Thyroid gland (tissue), 4 donors: ENCODE data around the gene CAMTA2. TPM values are rescaled to one million over a fixed set of nuclear protein-coding genes. Genes with fewer than 3 reads are reported as not detected.

ENCODE experiments used
- DNase-seq, 2 donors: peaks; one replicate each; pipeline ENCODE4 v3.0.0-alpha.2; 2019
- H3K27ac ChIP-seq, 3 donors: fragments of 200-600 bp; sonication (generic); 1 replicate in 2 of 3; 2 replicates in 1 of 3; pipeline ENCODE4 v1.5.1; 2016 to 2019; ENCODE audit warnings: mild to moderate bottlenecking in 1 of 3, moderate library complexity in 1 of 3
- H3K27me3 ChIP-seq: fragments of 200-600 bp; sonication (generic); one replicate; pipeline ENCODE4 v1.5.1; 2019
- H3K36me3 ChIP-seq, 2 donors: fragments of 200-600 bp; sonication (generic); one replicate each; pipeline ENCODE4 v1.5.1; 2016 to 2019
- H3K4me1 ChIP-seq, 2 donors: fragments of 200-600 bp; sonication (generic); one replicate each; pipeline ENCODE4 v1.5.1; 2017 to 2019
- H3K4me3 ChIP-seq, 3 donors: fragments of 200-600 bp; sonication (generic); replicated peaks in 1 of 3; 1 replicate in 2 of 3; 2 replicates in 1 of 3; pipeline ENCODE4 v1.5.1; 2016; ENCODE audit warnings: mild to moderate bottlenecking in 1 of 3
- H3K9me3 ChIP-seq: fragments of 200-600 bp; sonication (generic); one replicate; pipeline ENCODE4 v1.5.1; 2017
- POLR2A ChIP-seq, 2 donors: fragments of 450-650 bp; IDR thresholded peaks; one replicate each; pipeline ENCODE4 v1.6.1; 2017; ENCODE audit warnings: antibody characterized with exemption in 2 of 2, mild to moderate bottlenecking in 2 of 2, moderate library complexity in 1 of 2
- WGBS, 2 donors: methylation state at CpG; one replicate each; pipeline ENCODE4 v1.1.5; 2017; 5-methylcytosine and 5-hydroxymethylcytosine counted together
- intact Hi-C: fragments of 100-400 bp; cut with DNase I; formaldehyde crosslinking; loops from one replicate; pipeline ENCODE4 v1.15.1; 2023
- total RNA-seq, 4 donors: library from RNA; depleted of rRNA; stranded (reverse); fragments of >200 nt; gene quantifications; one replicate each; pipeline ENCODE4 v1.2.3, GENCODE V29; 2016
- TF ChIP-seq, protein P1 (sequence below), 6 experiments: fragments of 200-600 bp in 3 of 6; fragments of 450-650 bp in 3 of 6; sonication (generic) in 3 of 6; IDR thresholded peaks; one replicate each; pipeline ENCODE4 v1.5.1; 2016 to 2019; ENCODE audit warnings: antibody characterized with exemption in 6 of 6, mild to moderate bottlenecking in 2 of 6, inconsistent platforms in 1 of 6, moderate library complexity in 1 of 6

CAMTA2 gene
- total RNA-seq, 4 donors from 2014 or later = 17.1 to 29.0 (median 20.4) TPM

GRCh38 chr17:4937553-4937952 lies 49.9 kb downstream of the CAMTA2 start:
- TF ChIP-seq POLR2A (IDR thresholded peaks at IDR 0.05) = no peak
- TF ChIP-seq, protein P1, sequence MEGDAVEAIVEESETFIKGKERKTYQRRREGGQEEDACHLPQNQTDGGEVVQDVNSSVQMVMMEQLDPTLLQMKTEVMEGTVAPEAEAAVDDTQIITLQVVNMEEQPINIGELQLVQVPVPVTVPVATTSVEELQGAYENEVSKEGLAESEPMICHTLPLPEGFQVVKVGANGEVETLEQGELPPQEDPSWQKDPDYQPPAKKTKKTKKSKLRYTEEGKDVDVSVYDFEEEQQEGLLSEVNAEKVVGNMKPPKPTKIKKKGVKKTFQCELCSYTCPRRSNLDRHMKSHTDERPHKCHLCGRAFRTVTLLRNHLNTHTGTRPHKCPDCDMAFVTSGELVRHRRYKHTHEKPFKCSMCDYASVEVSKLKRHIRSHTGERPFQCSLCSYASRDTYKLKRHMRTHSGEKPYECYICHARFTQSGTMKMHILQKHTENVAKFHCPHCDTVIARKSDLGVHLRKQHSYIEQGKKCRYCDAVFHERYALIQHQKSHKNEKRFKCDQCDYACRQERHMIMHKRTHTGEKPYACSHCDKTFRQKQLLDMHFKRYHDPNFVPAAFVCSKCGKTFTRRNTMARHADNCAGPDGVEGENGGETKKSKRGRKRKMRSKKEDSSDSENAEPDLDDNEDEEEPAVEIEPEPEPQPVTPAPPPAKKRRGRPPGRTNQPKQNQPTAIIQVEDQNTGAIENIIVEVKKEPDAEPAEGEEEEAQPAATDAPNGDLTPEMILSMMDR (IDR thresholded peaks at IDR 0.05) = no peak
- peaks cover 9 to 15% of the 10 kb centered on the region in 2 donors for H3K36me3 ChIP-seq
- no peak overlapping the region for H3K4me3 ChIP-seq
- intact Hi-C loops = loop anchor here (5.0 kb wide), 1 partner anchor 45 kb away; no protein-coding TSS in a partner anchor
- 93 to 97% methylated on average over 16 of the region's 16 CpGs for WGBS, 2 donors
- no peaks in the 10 kb centered on the region for H3K27me3 ChIP-seq
- no peak overlapping the region for H3K27ac ChIP-seq
- no peaks in the 10 kb centered on the region for H3K9me3 ChIP-seq
- peaks cover 17 to 29% of the 10 kb centered on the region in 2 donors for H3K4me1 ChIP-seq
- DNase-seq = no peak

DNA sequence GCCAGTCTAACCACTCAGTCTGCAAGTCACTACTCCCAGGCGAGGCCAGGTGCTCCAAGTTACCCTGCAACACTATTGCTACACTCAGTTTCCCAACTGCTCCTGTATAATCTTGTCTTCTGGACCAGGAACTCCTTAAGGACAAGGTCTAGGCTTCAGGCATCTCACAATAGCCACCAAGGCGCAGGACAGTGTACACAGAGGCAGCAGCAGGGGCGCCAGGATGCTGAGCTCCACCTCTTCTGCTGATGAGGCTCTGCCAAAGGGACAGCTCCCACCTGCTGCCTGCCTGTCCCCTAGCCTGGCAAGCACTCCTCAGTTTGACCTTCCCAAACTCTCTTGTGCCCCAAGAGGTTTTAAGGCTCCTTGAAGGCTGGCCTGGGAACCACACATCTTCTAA lies 51.0 kb downstream of the CAMTA2 start:
- intact Hi-C loops = loop anchor here (5.0 kb wide), 1 partner anchor 46 kb away; no protein-coding TSS in a partner anchor
- Histone ChIP-seq H3K27me3 (no peaks in the 10 kb centered on the region), H3K4me1 (peaks cover 17 to 28% of the 10 kb centered on the region in 2 donors), H3K36me3 (peaks cover 9 to 15% of the 10 kb centered on the region in 2 donors), H3K27ac (no peak overlapping the region), H3K4me3 (no peak overlapping the region), H3K9me3 (no peaks in the 10 kb centered on the region)
- TF ChIP-seq, protein P1 (IDR thresholded peaks at IDR 0.05) = no peak
- WGBS, 2 donors = 92 to 93% methylated on average over 1 to 3 of the region's 3 CpGs
- DNase-seq = no peak

- peaks cover 9 to 15% of the 10 kb centered on the region in 2 donors for H3K36me3 ChIP-seq
- H3K27me3 ChIP-seq = no peaks in the 10 kb centered on the region
- H3K27ac ChIP-seq = no peak overlapping the region
- no peak overlapping the region for H3K4me3 ChIP-seq
- intact Hi-C loops = loop anchor here (5.0 kb wide), 1 partner anchor 47 kb away; no protein-coding TSS in a partner anchor
- no peak for DNase-seq
- no peaks in the 10 kb centered on the region for H3K9me3 ChIP-seq
- TF ChIP-seq POLR2A (IDR thresholded peaks at IDR 0.05) = no peak
- TF ChIP-seq, protein P1 (IDR thresholded peaks at IDR 0.05) = no peak
- H3K4me1 ChIP-seq = peaks cover 10 to 21% of the 10 kb centered on the region in 2 donors
These were observed 51.8 kb downstream of the CAMTA2 start for GRCh38 chr17:4935650-4936049.

DNA sequence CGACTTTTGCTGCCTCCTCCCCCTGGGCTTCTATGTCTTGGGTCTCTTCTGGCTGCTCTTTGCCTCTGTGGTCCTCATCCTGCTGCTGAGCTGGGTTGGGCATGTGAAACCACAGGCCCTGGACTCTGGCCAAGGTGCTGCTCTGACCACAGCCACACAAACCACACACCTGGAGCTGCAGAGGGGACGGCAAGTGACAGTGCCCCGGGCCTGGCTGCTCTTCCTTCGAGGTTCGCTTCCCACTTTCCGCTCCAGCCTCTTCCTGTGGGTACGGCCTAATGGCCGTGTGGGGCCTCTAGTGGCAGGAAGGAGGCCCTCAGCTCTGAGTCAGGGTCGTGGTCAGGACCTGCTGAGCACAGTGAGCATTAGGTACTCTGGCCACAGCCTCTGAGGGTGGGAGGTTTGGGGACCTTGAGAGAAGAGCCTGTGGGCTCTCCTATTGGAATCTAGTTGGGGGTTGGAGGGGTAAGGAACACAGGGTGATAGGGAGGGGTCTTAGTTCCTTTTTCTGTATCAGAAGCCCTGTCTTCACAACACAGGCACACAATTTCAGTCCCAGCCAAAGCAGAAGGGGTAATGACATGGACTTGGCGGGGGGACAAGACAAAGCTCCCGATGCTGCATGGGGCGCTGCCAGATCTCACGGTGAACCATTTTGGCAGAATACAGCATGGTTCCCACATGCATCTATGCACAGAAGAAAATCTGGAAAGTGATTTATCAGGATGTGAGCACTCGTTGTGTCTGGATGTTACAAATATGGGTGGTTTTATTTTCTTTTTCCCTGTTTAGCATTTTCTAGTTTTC lies 53.1 kb downstream of the CAMTA2 start:
- Histone ChIP-seq H3K36me3 (peaks cover 9 to 15% of the 10 kb centered on the region in 2 donors), H3K27me3 (no peaks in the 10 kb centered on the region), H3K27ac (no peak overlapping the region), H3K4me1 (peaks cover 10 to 21% of the 10 kb centered on the region in 2 donors), H3K4me3 (no peak overlapping the region), H3K9me3 (no peaks in the 10 kb centered on the region)
- TF ChIP-seq, protein P1 (IDR thresholded peaks at IDR 0.05) = no peak
- TF ChIP-seq POLR2A (IDR thresholded peaks at IDR 0.05) = no peak
- peak; percentile 19 to 40 for DNase-seq
- WGBS, 2 donors = 29 to 35% methylated on average over 13 to 14 of the region's 14 CpGs
- intact Hi-C loops = no loop called here

GRCh38 chr17:4933646-4934045 lies 53.8 kb downstream of the CAMTA2 start:
- DNase-seq = no peak
- TF ChIP-seq POLR2A (IDR thresholded peaks at IDR 0.05) = no peak
- TF ChIP-seq, protein P1 (IDR thresholded peaks at IDR 0.05) = no peak
- H3K36me3 ChIP-seq = peaks cover 9 to 15% of the 10 kb centered on the region in 2 donors
- H3K27ac ChIP-seq = no peak overlapping the region
- no peaks in the 10 kb centered on the region for H3K9me3 ChIP-seq
- 79 to 91% methylated on average over 7 to 16 of the region's 16 CpGs for WGBS, 2 donors
- no peaks in the 10 kb centered on the region for H3K27me3 ChIP-seq
- peaks cover 3 to 14% of the 10 kb centered on the region in 2 donors for H3K4me1 ChIP-seq
- H3K4me3 ChIP-seq = no peak overlapping the region
- intact Hi-C loops = no loop called here
